Neural cell (in vitro differentiated cells): ENCODE measurements around the gene PCNX1. TPM values are rescaled to one million over a fixed set of nuclear protein-coding genes. Genes with fewer than 3 reads are reported as not detected.

Experiments
- H2AFZ ChIP-seq: fragments of 200-600, 300-800 bp; sonication (generic), shearing (Covaris generic); 2 replicates; pipeline ENCODE4 v1.6.0; 2014; ENCODE audit warnings: low read depth, mild to moderate bottlenecking, antibody characterized with exemption, low read length, moderate library complexity
- H3F3A ChIP-seq: fragments of 200-600 bp; shearing (Covaris generic); 2 replicates; pipeline ENCODE4 v1.6.1; 2016; ENCODE audit warnings: mild to moderate bottlenecking, moderate library complexity, mixed read lengths, antibody characterized with exemption, low read length; ENCODE audit not compliant: insufficient read depth, poor library complexity, severe bottlenecking
- H3K27ac ChIP-seq: fragments of 200-600, 300-800 bp; sonication (generic), shearing (Covaris generic); 2 replicates; pipeline ENCODE4 v1.5.1; 2014; ENCODE audit warnings: mild to moderate bottlenecking, low read length, moderate library complexity
- H3K27me3 ChIP-seq: fragments of 300-800, 200-600 bp; sonication (generic), shearing (Covaris generic); 2 replicates; pipeline ENCODE4 v1.6.0; 2014; ENCODE audit warnings: mild to moderate bottlenecking, low read depth, low read length, moderate library complexity; ENCODE audit not compliant: insufficient read depth
- H3K36me3 ChIP-seq: fragments of 300-800, 200-600 bp; sonication (generic), shearing (Covaris generic); 2 replicates; pipeline ENCODE4 v1.5.1; 2014; ENCODE audit warnings: mild to moderate bottlenecking, antibody characterized with exemption, low read length, moderate library complexity; ENCODE audit not compliant: insufficient read depth
- H3K4me2 ChIP-seq: fragments of 300-800, 200-600 bp; sonication (generic), shearing (Covaris generic); 2 replicates; pipeline ENCODE4 v1.6.0; 2014; ENCODE audit warnings: mild to moderate bottlenecking, low read length
- H3K4me3 ChIP-seq: fragments of 300-800, 200-600 bp; sonication (generic), shearing (Covaris generic); 2 replicates; pipeline ENCODE4 v1.5.1; 2014; ENCODE audit warnings: mild to moderate bottlenecking, low read length, moderate library complexity
- H3K79me2 ChIP-seq: fragments of 200-600 bp; shearing (Covaris generic); replicated peaks from 2 replicates; pipeline ENCODE4 v1.6.0; 2014; ENCODE audit warnings: mild to moderate bottlenecking, low read length, moderate library complexity; ENCODE audit not compliant: insufficient read depth
- H3K9ac ChIP-seq: fragments of 300-800, 200-600 bp; sonication (generic), shearing (Covaris generic); 2 replicates; pipeline ENCODE4 v1.6.1; 2016; ENCODE audit warnings: mild to moderate bottlenecking, low read length, mixed read lengths
- H3K9me2 ChIP-seq: fragments of 200-600 bp; shearing (Covaris generic); 2 replicates; pipeline ENCODE4 v1.6.1; 2016; ENCODE audit warnings: mild to moderate bottlenecking, low read length, mixed read lengths; ENCODE audit not compliant: insufficient read depth
- H3K9me3 ChIP-seq: fragments of 200-600, 300-800 bp; sonication (generic), shearing (Covaris generic); 2 replicates; pipeline ENCODE4 v1.6.1; 2016; ENCODE audit warnings: mild to moderate bottlenecking, mixed run types, low read length, moderate library complexity, mixed read lengths
- H4K20me1 ChIP-seq: fragments of 200-600 bp; shearing (Covaris generic); 2 replicates; pipeline ENCODE4 v1.6.1; 2016; ENCODE audit warnings: mild to moderate bottlenecking, mixed run types; ENCODE audit not compliant: insufficient read depth
- CTCF ChIP-seq: fragments of 450-650 bp; IDR thresholded peaks from 2 replicates; pipeline ENCODE4 v1.5.1; 2014; ENCODE audit warnings: antibody characterized with exemption, mild to moderate bottlenecking, moderate library complexity; ENCODE audit not compliant: poor library complexity, severe bottlenecking
- EP300 ChIP-seq: fragments of 450-650 bp; conservative IDR thresholded peaks from 2 replicates; pipeline ENCODE4 v1.6.1; 2014; ENCODE audit warnings: antibody characterized with exemption, mild to moderate bottlenecking, moderate library complexity; ENCODE audit not compliant: poor library complexity, severe bottlenecking
- EZH2 ChIP-seq: fragments of 200-600, 300-800 bp; shearing (Covaris generic), sonication (generic); IDR thresholded peaks from 2 replicates; pipeline ENCODE4 v1.6.1; 2014; ENCODE audit warnings: antibody characterized with exemption, low read length, borderline replicate concordance, mild to moderate bottlenecking; ENCODE audit not compliant: insufficient read depth, poor library complexity, severe bottlenecking
- MXI1 ChIP-seq: fragments of 450-650 bp; conservative IDR thresholded peaks from 2 replicates; pipeline ENCODE4 v1.6.1; 2014; ENCODE audit warnings: antibody characterized with exemption, mild to moderate bottlenecking; ENCODE audit not compliant: poor library complexity, severe bottlenecking
- POLR2AphosphoS5 ChIP-seq: IDR thresholded peaks from 2 replicates; pipeline ENCODE4 v1.6.1; 2012
- RAD21 ChIP-seq: fragments of 450-650 bp; conservative IDR thresholded peaks from 2 replicates; pipeline ENCODE4 v1.6.1; 2014; ENCODE audit warnings: antibody characterized with exemption, mild to moderate bottlenecking, moderate library complexity
- REST ChIP-seq: IDR thresholded peaks from 2 replicates; pipeline ENCODE4 v1.6.1; 2012; ENCODE audit warnings: borderline replicate concordance
- SMC3 ChIP-seq: fragments of 450-650 bp; conservative IDR thresholded peaks from 2 replicates; pipeline ENCODE4 v1.6.1; 2014; ENCODE audit warnings: antibody characterized with exemption, mild to moderate bottlenecking, moderate library complexity; ENCODE audit not compliant: poor library complexity
- TAF1 ChIP-seq: IDR thresholded peaks from 2 replicates; pipeline ENCODE4 v1.6.1; 2012; ENCODE audit warnings: low read depth
- polyA plus RNA-seq: library from polyadenylated mRNA; depleted of rRNA; stranded (reverse); fragments of >200 nt; gene quantifications from 2 replicates; pipeline ENCODE4 v1.2.3, GENCODE V29; 2014

PCNX1 gene
- polyA plus RNA-seq, 1 donor from 2014 or later, result 23.7 TPM

- no peaks in the 10 kb centered on the region for H3F3A ChIP-seq
- H3K4me2 ChIP-seq, result no peak overlapping the region
- no peaks in the 10 kb centered on the region for H3K9me2 ChIP-seq
- no peak overlapping the region for H3K4me3 ChIP-seq
- no peaks in the 10 kb centered on the region for H3K36me3 ChIP-seq
- H3K9me3 ChIP-seq, result no peaks in the 10 kb centered on the region
- H3K9ac ChIP-seq, result no peak overlapping the region
- no peaks in the 10 kb centered on the region for H4K20me1 ChIP-seq
- H2AFZ ChIP-seq, result no peak overlapping the region
- no peaks in the 10 kb centered on the region for H3K79me2 ChIP-seq
- H3K27me3 ChIP-seq, result no peaks in the 10 kb centered on the region
- H3K27ac ChIP-seq, result no peak overlapping the region
- TF ChIP-seq RAD21 (no peak), POLR2AphosphoS5 (no peak), EZH2 (no peak), CTCF (no peak), MXI1 (no peak), TAF1 (no peak), REST (no peak), SMC3 (no peak), EP300 (no peak)
These were observed 5.1 kb upstream of the PCNX1 start for GRCh38 chr14:70902184-70902583.

GRCh38 chr14:70904373-70904772 is 2.9 kb upstream of the PCNX1 start:
- H3K9me3 ChIP-seq, result no peaks in the 10 kb centered on the region
- no peaks in the 10 kb centered on the region for H3F3A ChIP-seq
- H3K4me2 ChIP-seq, result no peak overlapping the region
- H4K20me1 ChIP-seq, result peaks cover 6% of the 10 kb centered on the region
- H3K79me2 ChIP-seq, result peaks cover 10% of the 10 kb centered on the region
- no peak overlapping the region for H3K9ac ChIP-seq
- H3K9me2 ChIP-seq, result no peaks in the 10 kb centered on the region
- no peaks in the 10 kb centered on the region for H3K36me3 ChIP-seq
- peak overlapping the region; percentile 7 for H3K4me3 ChIP-seq
- no peak for TF ChIP-seq EZH2
- no peak for TF ChIP-seq CTCF
- no peak for TF ChIP-seq REST
- TF ChIP-seq POLR2AphosphoS5, result no peak
- TF ChIP-seq MXI1, result no peak
- no peak for TF ChIP-seq SMC3
- no peak for TF ChIP-seq RAD21
- no peak for TF ChIP-seq TAF1
- no peak for TF ChIP-seq EP300
- H3K27me3 ChIP-seq, result no peaks in the 10 kb centered on the region
- no peak overlapping the region for H3K27ac ChIP-seq
- H2AFZ ChIP-seq, result no peak overlapping the region
